Testis (tissue), 2 donors: ENCODE results near the gene COL9A1.

Experiments
- POLR2A ChIP-seq: fragments of 450-650 bp; IDR thresholded peaks from one replicate; pipeline ENCODE4 v1.6.1; 2017; ENCODE audit warnings: antibody characterized with exemption, mild to moderate bottlenecking, moderate library complexity
- TF ChIP-seq, protein P1 (sequence below), 3 experiments: fragments of 450-650 bp in 2 of 3; fragments of 200-600 bp in 1 of 3; sonication (generic) in 1 of 3; IDR thresholded peaks; one replicate each; pipeline ENCODE4 v1.5.1; 2016 to 2019; ENCODE audit warnings: antibody characterized with exemption in 3 of 3, mild to moderate bottlenecking in 2 of 3, moderate library complexity in 1 of 3

DNA sequence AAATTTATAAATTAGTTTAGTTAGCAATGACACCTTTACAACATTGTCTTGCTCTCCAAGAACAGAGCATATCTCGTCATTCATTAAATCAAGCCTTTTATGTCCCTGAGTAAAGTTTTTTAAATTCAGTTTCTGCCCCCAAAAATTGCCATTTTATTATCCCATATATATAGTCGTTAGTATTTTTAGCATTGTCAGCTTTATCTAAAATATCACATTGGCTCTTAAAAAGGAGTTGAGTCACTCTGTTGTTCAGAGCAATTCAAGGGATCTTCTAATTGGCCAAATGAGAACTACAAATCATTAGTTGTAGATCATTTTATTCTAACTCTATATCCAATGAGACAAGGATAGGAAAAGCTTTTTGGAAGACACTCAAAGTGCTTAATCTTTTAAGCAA is 127.1 kb downstream of the COL9A1 start:
- TF ChIP-seq, protein P1, sequence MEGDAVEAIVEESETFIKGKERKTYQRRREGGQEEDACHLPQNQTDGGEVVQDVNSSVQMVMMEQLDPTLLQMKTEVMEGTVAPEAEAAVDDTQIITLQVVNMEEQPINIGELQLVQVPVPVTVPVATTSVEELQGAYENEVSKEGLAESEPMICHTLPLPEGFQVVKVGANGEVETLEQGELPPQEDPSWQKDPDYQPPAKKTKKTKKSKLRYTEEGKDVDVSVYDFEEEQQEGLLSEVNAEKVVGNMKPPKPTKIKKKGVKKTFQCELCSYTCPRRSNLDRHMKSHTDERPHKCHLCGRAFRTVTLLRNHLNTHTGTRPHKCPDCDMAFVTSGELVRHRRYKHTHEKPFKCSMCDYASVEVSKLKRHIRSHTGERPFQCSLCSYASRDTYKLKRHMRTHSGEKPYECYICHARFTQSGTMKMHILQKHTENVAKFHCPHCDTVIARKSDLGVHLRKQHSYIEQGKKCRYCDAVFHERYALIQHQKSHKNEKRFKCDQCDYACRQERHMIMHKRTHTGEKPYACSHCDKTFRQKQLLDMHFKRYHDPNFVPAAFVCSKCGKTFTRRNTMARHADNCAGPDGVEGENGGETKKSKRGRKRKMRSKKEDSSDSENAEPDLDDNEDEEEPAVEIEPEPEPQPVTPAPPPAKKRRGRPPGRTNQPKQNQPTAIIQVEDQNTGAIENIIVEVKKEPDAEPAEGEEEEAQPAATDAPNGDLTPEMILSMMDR (IDR thresholded peaks at IDR 0.05) = no peak
- TF ChIP-seq POLR2A = no peak
